Nephron (organoid): ENCODE measurements around the gene SHKBP1.

ENCODE experiments used
- H3K27ac Mint-ChIP-seq, 3 experiments: 2 replicates each; pipeline ENCODE4 v1.8.0; 2020; ENCODE audit warnings: mixed read lengths in 3 of 3, mild to moderate bottlenecking in 2 of 3, moderate library complexity in 1 of 3
- H3K27me3 Mint-ChIP-seq: 2 replicates; pipeline ENCODE4 v1.8.0; 2021; ENCODE audit warnings: low read depth, mild to moderate bottlenecking, moderate library complexity, mixed read lengths
- H3K36me3 Mint-ChIP-seq: 2 replicates; pipeline ENCODE4 v1.8.0; 2020; ENCODE audit warnings: low read depth, mixed read lengths
- H3K4me1 Mint-ChIP-seq: 2 replicates; pipeline ENCODE4 v1.8.0; 2020; ENCODE audit warnings: mixed read lengths
- H3K4me3 Mint-ChIP-seq, 3 experiments: 2 replicates each; pipeline ENCODE4 v1.8.0; 2020; ENCODE audit warnings: mild to moderate bottlenecking in 3 of 3, mixed read lengths in 3 of 3, moderate library complexity in 2 of 3
- H3K9me3 Mint-ChIP-seq: 2 replicates; pipeline ENCODE4 v1.8.0; 2020; ENCODE audit warnings: mixed read lengths
- TF ChIP-seq, protein P1 (sequence below), 3 experiments: fragments of 200-600 bp; sonication (generic); IDR thresholded peaks; one replicate each; pipeline ENCODE4 v1.5.0; 2021; ENCODE audit warnings: antibody characterized with exemption in 3 of 3; ENCODE audit not compliant: unreplicated experiment in 3 of 3

The SHKBP1 gene

DNA sequence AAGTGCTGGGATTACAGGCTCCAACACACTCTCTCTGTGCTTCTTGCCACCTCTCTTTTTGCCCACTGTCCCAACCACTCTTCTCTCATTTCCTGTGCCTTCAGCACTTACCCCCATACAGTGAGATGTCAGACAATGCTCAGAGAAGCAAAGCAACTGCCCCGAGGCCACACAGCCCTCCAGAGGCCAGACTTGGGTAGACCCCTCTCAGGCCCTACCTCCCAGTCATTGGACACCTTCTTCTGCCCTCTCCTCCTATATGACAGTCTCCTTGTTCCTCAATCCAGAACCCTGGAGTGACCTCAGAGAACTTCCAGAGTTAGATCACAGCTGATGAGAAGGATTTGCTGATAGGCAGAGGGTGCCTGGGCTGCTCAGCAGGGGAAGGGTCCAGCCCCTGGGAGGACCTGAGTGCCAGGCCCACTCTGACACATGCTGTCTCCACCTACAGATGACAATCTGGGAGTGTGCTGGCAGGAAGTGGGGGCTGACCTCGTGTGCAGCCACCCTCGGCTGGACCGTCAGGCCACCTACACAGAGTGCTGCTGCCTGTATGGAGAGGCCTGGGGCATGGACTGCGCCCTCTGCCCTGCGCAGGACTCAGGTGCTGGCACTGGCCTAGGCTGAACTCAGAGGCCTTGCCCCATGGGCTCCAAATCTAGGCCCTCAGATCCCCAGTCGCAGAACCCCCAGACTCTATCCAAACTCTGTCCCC lies 48.9 kb downstream of the SHKBP1 start:
- TF ChIP-seq, protein P1, sequence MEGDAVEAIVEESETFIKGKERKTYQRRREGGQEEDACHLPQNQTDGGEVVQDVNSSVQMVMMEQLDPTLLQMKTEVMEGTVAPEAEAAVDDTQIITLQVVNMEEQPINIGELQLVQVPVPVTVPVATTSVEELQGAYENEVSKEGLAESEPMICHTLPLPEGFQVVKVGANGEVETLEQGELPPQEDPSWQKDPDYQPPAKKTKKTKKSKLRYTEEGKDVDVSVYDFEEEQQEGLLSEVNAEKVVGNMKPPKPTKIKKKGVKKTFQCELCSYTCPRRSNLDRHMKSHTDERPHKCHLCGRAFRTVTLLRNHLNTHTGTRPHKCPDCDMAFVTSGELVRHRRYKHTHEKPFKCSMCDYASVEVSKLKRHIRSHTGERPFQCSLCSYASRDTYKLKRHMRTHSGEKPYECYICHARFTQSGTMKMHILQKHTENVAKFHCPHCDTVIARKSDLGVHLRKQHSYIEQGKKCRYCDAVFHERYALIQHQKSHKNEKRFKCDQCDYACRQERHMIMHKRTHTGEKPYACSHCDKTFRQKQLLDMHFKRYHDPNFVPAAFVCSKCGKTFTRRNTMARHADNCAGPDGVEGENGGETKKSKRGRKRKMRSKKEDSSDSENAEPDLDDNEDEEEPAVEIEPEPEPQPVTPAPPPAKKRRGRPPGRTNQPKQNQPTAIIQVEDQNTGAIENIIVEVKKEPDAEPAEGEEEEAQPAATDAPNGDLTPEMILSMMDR (IDR thresholded peaks at IDR 0.05; ENCODE audit: unreplicated experiment in 3 of 3): no peak

DNA sequence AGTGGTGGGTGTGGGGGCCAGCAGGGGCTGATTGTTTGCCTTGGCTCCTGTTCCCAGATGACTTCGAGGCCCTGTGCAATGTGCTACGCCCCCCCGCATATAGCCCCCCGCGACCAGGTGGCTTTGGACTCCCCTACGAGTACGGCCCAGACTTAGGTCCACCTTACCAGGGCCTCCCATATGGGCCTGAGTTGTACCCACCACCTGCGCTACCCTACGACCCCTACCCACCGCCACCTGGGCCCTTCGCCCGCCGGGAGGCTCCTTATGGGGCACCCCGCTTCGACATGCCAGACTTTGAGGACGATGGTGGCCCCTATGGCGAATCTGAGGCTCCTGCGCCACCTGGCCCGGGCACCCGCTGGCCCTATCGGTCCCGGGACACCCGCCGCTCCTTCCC lies 50.2 kb downstream of the SHKBP1 start:
- peaks cover 2% of the 10 kb centered on the region for H3K27me3 Mint-ChIP-seq
- no peak overlapping the region for H3K27ac Mint-ChIP-seq
- TF ChIP-seq, protein P1 (IDR thresholded peaks at IDR 0.05; ENCODE audit: unreplicated experiment in 3 of 3): no peak
- peaks cover 17% of the 10 kb centered on the region for H3K4me1 Mint-ChIP-seq
- no peak overlapping the region for H3K4me3 Mint-ChIP-seq
- peaks cover 65% of the 10 kb centered on the region for H3K36me3 Mint-ChIP-seq
- no peaks in the 10 kb centered on the region for H3K9me3 Mint-ChIP-seq

More for the DNA sequence above, 48.9 kb downstream of the SHKBP1 start:
- H3K27ac Mint-ChIP-seq: no peak overlapping the region
- H3K9me3 Mint-ChIP-seq: no peaks in the 10 kb centered on the region
- peaks cover 16% of the 10 kb centered on the region for H3K4me1 Mint-ChIP-seq
- peaks cover 72% of the 10 kb centered on the region for H3K36me3 Mint-ChIP-seq
- H3K27me3 Mint-ChIP-seq: no peaks in the 10 kb centered on the region
- H3K4me3 Mint-ChIP-seq: no peak overlapping the region

DNA sequence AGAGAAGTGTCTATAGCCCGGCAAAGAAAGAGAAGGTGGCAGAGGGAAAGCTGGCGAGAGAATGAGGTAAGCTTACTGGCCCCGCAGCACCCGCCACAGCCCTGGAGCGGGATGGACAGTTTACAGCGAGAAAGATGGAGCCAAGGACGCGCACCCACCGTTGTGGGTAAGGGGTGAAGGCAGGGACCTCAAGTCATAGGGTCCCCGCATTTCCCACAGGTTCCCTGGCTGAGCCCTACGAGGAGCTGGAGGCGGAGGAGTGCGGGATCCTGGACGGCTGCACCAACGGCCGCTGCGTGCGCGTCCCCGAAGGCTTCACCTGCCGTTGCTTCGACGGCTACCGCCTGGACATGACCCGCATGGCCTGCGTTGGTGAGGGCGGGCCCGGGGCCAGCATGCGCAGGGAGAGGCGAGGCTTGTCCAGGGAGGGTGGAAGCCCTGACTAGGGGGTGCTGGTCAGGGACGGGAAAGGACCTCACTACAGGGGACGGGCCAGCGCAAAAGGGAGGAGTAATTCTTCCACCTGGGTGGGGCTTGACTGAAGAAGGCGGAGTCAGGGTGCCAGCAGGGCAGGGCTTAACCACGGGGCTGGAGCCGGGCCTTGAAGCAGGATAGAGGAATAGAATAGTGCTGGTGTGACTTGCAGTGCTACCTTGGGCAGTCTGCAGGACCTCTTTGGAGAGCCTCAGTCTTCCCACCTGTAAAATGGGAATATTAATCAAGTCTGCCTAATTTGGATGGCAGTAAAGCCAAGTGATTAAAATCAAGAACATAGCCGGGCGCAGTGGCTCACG lies 51.0 kb downstream of the SHKBP1 start:
- Mint-ChIP-seq H3K9me3 (no peaks in the 10 kb centered on the region), H3K27me3 (peaks cover 3% of the 10 kb centered on the region), H3K4me3 (no peak overlapping the region), H3K36me3 (peaks cover 60% of the 10 kb centered on the region), H3K4me1 (peaks cover 17% of the 10 kb centered on the region), H3K27ac (no peak overlapping the region)
- TF ChIP-seq, protein P1 (IDR thresholded peaks at IDR 0.05; ENCODE audit: unreplicated experiment in 3 of 3): no peak

DNA sequence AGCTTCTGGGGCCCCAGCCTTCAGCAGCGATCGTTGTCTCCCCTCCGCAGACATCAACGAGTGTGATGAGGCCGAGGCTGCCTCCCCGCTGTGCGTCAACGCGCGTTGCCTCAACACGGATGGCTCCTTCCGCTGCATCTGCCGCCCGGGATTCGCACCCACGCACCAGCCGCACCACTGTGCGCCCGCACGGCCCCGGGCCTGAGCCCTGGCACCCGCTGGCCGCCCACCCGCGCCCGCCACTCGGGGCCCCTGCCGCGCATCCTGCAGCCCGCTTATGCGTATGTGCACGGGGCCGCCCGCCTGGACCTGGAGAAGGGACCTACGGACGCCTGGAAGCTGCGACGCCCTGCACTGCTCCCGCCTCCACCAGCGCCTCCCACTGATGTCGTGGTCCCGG lies 52.7 kb downstream of the SHKBP1 start:
- TF ChIP-seq, protein P1 (IDR thresholded peaks at IDR 0.05; ENCODE audit: unreplicated experiment in 3 of 3): no peak
- Mint-ChIP-seq H3K4me1 (peaks cover 20% of the 10 kb centered on the region), H3K9me3 (no peaks in the 10 kb centered on the region), H3K27me3 (peaks cover 9% of the 10 kb centered on the region), H3K27ac (peak overlapping the region in 1 of 3 experiments; percentile 8), H3K4me3 (no peak overlapping the region), H3K36me3 (peaks cover 46% of the 10 kb centered on the region)

DNA sequence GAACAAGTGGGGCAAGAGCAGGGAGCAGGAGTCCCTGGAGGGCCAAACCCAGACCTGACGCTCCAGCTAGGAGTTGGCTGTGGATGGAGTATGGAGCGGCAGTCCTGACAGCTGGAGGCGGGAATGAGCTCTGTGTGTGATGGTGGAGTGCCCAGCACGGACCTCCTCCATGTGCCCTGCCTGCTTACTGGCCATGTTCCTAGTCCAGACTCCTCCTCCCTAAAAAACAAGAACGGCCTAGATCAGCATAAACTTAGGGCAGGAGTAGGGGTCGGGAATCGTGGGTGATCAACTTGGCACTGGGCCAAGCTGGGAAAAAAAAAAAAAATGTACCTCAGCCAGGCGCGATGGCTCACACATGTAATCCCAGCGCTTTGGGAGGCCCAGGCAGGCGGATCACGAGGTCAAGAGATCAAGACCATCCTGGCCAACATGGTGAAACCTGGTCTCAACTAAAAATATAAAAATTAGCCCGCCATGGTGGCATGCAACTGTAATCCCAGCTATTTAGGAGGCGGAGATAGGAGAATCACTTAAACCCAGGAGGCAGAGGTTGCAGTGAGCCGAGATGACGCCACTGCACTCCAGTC lies 54.0 kb downstream of the SHKBP1 start:
- Mint-ChIP-seq H3K36me3 (peaks cover 36% of the 10 kb centered on the region), H3K27me3 (peaks cover 21% of the 10 kb centered on the region), H3K9me3 (no peaks in the 10 kb centered on the region), H3K27ac (peak overlapping the region in 1 of 3 experiments; percentile 68), H3K4me1 (peaks cover 18% of the 10 kb centered on the region), H3K4me3 (no peak overlapping the region)
- TF ChIP-seq, protein P1 (IDR thresholded peaks at IDR 0.05; ENCODE audit: unreplicated experiment in 3 of 3): no peak
